ENCODE results near the gene PGM1.

DNA sequence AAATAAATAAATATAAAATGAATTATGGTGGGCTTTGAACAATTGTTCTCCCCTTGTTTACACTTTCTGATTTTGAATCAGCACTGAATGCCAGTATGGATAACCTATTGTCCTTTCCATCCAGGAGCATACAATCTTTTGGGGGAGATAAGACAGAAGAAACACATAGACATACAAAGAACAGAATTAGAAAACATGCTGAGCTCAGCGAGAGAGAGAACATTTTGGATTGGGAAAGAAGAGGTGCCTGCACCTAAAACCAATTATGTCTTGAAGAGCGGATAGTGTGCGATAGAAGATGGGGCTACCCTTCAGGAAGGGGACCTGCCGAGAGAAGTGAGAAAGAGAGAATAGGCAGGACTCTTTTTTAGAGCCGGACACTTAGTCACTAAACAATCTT lies 6.6 kb downstream of the PGM1 start:
- TF ChIP-seq CTCF (IDR thresholded peaks at IDR 0.05): no peak
- TF ChIP-seq POLR2AphosphoS5 (IDR thresholded peaks at IDR 0.05): no peak
